GM21786 (cell line): ENCODE measurements around the gene LSAMP.

Experiments
- ATAC-seq: cut with Tn5 transposase; IDR thresholded peaks from one replicate; pipeline ENCODE4 v1.9.1; 2021; ENCODE audit not compliant: unreplicated experiment

The LSAMP gene

DNA sequence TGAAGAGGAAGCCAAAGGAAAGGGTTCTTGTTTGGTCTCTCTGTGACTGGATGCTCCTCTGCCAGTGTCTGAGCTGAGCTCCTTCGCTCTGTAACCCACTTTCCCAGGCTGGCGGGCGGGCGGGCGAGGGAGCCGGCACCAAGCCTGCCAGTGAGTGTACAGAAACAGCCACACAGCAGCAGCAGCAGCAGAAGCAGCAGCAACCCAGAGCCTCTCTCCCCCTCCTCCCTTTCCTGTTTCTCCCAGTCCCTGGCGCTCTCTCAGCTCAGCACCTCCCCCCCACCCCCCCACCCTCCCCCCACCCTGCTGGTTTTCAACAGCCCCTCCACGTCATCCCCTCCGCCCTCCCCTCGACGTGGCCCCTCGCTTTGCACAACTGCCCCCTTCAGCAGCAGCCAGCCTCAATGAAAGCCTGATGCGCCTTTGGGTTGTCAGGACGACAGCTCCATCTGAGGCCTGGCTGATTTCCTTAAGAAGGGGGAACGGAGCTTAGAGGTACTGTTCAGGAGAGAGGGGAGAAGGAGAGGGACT, at the start of gene LSAMP:
Gene LSAMP (minus strand): TSS at position 177 of the 531 bp plus-strand sequence.
- no peak for ATAC-seq

DNA sequence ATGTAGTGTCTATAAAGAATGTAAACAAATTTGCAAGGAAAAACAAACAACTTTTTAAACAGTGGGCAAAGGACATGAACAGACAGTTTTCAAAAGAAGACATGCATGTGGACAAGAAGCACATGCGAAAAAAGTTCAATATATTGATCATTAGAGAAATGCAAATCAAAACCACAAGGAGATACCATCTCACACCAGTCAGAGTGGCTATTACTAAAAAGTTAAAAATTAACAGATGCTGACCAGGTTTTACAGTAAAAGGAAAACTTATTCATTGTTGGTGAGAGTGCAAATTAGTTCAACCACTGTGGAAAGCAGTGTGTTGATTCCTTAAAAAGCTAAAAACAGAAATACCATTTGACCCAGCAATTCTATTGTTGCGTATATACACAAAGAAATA, 47.1 kb upstream of the LSAMP start:
- ATAC-seq, result no peak

DNA sequence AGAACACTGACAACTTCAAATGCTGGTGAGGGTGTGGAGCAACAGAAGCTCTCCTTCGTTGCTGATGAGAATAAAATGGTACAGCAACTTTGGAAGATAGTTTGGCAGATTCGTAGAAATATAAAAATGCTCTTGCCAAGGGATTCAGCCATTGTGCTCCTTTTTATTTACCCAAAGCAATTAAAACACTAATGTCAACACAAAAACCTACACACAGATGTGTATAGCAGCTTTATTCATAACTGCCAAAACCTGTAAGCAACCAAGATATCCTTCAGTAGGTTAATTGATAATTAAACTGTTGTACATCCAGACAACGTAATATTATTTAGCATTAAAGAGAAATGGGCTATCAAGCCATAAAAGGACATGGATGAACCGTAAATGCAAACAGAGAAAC, 37.8 kb upstream of the LSAMP start:
- ATAC-seq, result no peak

DNA sequence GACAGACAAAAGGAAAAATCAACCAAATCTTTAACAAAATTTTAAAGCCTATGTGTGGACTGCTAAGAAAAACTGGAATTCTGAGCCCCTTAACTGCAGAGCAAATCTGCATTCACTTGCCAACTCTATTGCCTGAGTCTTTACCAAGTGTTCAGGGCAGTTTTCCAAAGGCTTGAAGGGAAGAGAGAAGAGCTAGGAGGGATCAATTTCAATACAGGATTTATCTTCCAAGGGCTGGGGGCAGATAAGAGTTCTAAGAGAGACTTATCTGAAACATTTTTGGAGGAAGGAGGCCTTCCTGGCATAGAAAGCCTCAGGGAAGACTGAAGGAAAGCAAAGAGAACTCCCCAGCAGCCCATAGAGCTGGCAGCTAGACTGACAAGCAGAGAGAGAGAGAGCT, 31.4 kb upstream of the LSAMP start:
- no peak for ATAC-seq

DNA sequence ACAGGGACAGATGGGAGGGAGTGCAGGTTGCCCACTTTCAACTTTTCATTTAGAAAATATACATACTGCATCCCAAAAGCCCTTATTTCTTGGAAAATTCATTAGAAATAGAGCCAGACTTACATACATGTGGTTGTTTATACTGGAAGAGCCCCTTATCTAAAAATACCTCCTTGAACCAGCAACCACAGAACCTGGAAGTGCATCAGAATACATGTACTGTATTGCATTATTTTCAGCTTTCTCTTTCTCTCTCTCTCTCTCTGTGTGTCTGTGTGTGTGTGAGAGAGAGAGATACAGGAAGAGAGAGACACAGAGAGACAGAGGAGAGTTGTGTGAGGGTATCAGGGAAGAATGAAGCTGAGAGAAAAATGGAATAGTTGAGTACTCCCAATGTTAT, 29.5 kb upstream of the LSAMP start:
- no peak for ATAC-seq

DNA sequence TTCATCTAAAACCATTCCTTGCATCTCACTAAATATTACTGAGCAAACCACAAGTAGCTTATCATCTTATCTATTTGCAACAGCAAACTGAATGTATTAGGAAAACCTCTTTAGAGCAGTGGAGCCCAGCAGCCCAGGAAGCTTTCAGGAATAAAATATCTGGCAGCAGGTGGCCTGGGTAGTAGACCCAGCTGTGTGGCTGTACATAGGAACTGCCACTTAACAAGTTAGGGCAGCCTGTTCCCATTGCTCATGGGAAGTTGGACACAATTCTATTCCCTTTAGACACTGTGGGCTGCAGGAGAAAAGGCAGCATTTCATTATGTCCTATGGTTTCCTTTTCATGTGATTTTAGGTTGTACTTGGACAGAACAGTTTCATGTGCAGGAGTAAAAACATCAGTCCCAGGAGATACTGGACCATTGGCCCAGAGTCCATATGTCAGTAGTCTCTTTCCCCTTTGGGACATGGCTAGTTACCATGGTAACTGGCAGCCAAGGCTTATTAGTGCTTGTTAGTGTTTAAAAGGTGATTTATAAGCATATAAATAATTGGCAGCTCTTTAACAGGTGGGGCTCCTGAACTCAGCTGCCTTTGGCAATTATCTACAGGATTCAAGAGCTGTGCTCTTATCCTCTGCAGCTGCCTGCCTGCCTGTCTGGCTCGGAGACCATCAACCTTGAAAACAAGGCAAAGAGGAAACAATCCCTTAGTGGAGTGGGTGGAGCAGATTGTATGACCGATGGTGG, 28.9 kb upstream of the LSAMP start:
- no peak for ATAC-seq

DNA sequence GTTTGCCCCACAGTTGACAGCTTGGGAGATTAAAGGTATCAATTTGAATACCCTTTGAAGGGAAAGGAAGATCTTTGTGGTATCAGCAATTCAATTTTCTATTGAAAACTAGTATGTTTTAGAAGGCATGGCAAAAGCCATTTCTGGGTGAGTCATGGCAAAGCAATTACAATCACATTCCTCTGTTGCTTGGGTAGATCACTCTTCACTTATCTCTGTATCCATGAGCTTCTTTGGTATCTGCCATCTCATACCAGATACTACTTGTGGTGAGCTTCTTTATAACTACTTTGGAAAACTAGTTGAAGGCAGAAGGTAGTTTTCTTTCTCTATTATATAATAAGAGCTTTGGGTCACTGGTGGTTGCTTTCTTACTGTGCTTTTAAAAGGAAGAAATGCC, 28.3 kb upstream of the LSAMP start:
- no peak for ATAC-seq

DNA sequence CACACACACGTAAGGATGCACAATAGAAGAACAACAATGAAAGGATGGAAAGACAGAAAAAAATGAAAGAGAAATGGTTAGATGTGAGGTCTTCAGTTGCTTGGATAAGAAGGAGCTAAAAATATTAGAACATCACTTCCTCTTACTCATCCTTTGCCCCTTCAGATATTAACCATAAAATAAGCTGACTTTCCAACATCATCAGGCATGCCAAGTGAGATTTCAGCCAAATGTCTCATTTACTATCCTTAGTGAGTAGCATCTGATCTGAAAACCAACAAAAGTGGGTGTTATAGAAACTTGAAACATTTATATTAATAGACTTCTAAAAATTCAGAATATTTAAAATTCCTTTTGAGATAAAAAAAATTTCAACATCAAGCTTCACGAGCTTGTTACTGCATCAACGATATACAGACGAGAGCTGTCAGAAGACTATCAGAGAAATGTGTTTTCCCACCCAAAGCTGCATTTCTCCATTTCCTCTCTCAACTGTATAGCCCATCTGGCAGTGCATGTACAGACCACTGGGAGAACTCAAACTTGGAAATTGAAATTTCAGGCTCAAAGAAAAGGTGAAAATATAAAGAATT, 25.4 kb upstream of the LSAMP start:
- no peak for ATAC-seq

DNA sequence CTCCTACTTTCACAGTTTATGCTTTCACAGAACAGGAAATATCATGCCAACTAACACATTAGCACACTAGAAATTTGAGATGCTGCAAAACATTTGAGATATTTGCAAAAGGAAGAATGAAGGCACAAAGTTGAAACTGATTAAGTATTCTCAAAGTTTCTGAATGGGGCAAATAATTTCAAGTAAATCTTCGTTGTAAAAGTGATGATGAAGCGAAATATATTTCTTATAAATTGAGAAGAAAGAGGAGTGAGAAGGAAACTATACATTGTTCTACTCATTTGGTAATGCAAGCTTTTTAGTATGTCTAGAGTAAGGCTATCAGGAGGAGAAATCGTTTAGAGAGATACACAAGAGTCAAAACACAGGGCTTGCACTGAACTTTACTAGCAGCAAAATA, 24.3 kb upstream of the LSAMP start:
- no peak for ATAC-seq

DNA sequence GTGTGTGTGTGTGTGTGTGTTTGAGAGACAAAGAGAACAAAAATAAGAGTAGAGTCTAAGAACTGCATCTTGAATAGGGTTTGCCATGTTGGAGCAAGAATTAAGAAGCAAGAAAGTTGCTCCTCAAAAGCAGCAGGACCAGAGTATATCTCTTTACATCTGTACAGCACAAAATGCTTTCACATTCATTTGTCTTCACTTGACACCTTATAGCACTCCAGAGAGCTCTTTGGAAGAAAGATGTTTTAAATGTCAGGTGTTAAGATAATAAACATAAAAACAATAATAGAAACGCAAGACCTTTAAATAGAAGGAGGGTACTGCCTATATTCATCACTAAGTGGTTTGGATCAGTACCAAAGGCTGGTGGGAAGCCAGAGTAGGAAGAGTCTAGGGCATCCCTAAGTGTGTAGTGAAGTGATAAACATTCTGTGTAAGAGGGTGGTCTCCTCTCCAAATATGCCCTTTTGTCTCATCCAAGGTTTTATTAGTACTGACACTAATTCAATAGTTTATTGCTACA, 19.1 kb upstream of the LSAMP start:
- ATAC-seq, result no peak

DNA sequence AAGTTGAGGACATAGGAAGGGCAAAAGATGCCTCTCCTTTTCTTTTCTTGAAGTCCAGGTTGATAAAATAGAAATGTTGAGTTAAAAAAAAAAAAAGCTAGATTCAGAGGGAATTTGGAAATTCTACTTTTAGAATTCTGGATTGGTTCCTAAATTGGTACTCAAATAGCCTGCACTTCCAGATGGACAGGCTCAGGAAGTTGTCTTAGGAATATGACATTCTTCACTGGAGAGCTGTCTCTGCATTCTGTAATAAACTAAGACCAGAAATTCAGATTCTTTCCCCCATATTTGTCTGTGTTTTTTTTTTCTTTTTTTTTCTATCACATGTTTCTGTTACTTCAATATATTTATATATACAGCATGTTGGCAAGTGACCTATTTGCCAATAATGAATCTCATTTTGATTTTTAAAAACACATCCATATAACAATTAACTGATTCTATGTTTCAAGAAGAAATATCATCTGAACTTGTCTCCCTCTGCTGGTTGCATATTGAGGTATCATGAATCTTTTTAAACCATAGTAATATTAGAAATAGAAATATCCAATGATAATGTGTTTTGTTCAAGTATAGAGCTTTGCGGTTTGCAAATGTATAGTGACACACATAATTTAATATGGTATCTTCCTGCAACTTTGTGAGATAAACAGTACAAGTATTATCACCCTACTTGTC, 8.5 kb upstream of the LSAMP start:
- no peak for ATAC-seq

DNA sequence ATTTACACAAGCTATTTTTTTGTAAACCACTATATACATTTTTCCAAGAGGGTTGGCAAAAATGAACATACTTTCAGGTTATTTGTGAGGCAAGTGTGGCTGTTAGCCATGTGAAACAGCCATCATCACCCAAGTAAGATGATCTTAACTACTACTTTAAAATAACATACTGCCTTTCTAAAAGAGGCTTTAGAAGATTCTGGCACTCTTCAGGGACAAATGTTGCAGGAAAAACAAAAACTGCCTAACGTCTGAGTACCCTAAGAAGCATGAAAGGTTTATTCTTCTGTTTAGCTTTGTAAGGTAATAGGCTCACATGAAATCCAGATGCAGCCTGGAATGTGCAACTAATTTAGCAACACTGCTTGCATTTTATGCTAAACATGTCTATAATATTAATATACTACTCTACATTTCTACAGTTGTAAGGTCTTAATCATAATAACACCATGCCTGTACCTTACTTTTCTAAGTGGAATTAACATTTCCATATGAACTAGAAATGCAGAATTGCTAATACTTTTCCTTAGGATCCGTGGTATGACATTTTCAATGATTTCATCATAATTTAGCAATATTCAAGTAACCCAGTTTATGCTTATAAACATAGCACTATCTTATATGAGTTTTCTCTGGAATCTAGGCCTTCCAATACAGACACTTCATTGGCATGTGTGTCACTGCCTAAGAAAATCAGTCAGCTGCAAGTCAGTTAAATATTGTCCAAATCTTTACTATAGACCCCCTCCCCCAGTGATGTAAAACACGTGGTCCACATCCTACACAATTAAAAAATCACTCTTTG, 4.5 kb upstream of the LSAMP start:
- ATAC-seq, result no peak

DNA sequence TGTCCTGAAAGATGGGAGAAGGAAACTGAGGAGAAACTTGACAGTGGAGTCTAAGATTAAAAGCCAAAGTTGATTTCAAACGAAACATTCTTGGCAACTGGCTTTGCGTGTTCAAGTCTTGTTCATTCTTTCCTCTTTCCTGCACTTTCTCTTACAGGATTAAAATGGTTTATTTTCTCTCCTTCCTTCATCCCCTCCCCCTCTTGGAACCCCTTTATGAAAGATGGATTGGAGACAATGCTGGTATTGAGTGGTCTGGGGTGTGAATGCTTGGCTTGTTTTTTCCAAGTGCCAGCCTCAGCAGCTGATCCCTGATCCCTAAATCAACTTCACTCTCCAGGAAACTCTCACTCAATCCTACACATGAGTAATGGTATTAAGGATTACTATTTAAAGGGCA, 703 bp upstream of the LSAMP start:
- ATAC-seq, result no peak

DNA sequence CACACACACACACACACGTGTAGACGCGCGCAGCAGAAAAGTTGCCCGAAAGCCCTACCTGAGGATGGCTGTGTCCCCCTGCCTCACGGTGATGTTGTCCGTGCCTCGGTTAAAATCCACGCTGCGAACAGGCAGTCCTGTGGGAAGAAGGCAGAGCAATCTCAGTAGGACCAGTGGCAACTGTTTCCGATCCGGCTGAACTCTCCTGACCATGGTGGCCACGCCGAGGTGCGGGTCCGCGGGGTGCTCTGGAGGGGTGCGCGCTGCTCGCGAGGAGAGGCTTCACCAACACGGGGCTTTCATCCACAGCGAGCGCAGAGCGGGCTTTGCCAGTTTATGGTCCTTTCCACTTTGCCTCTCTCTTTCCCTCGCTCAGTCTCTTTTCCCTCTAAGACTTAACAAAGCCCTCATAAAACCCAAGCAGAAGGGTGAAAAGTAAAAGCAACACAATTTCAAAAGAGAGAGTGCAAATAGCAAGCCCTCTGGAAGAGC, 422 bp downstream of the LSAMP start:
- no peak for ATAC-seq

DNA sequence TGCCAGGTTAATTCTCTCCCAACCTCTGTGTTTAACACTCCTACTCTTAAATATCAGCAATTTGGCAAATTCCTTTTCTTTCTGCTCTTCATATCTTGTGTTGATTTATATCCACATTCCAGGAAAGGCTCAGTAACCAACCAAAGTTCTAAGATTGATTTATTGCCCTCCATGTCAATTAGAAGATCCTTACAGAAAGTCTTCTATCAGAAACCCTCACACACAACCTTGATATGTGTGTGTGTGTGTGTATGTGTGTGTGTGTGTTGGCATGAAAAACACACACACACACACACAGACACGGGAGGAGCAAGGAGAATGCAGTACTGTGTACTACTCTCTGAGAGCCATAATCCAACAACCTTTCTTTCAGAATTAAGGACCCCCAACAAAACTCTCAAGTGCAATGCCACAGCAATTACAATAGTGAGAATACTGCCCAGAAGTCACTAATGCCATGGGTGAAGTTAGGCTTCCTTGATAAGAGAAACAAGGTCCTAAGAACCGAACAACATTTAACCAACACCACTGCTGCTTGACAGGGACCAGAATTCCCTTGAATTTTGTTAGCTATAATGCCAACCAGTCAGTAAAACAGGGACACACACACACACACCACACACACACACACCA, 1.1 kb downstream of the LSAMP start:
- ATAC-seq, result no peak

DNA sequence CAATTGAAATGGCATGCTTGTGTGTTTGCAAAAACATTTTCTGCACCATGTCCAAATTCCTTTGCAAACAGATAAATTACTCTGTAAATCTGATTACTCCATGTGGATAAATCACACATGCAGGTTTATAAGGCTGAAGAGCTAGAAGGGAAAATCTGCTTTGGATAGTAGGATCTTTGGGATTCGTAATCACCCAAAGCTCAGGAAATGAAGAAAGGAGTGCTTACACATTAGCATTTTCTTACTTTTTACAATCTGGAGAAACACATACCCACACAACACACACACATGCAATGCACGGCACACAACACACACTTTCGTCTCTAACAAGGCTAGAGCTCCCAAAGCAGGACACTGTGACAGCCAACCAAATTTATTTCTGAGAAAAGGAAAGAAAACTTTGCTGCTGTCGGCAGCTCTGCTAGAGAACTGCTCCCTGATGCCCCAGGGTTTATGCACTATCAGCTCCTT, 2.1 kb downstream of the LSAMP start:
- ATAC-seq, result no peak

DNA sequence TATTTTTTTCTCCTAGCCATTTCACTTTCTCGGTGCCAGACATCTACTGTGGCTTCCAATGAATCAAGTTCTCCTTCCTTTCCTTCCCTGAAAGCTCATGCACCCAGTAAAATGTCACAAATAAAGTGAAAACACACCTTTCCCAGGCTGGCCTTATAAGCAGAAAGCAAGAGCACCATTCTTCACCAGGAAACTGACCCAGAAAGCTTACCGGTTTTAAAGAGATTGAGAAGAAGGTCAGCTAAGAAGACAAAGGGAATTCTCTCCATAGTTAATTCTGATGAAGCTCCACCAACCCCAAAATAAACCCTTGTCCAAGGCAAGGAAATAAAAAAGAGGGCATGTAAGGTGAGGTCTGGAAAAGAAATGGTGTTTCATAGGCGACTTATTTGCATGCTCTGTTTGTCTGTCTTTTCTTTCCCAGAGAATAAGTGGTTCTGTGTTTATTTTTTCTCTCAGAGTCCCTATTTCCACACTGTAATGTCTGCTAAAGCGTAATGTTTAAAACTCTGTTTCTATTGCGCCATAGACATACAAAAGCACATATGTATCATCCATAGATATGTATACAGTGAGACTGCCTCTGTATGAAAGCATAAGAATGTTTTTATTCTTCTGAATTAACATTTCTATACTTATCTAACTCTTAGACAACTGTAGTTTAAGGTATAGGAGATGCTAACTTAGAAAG, 2.8 kb downstream of the LSAMP start:
- ATAC-seq, result no peak

DNA sequence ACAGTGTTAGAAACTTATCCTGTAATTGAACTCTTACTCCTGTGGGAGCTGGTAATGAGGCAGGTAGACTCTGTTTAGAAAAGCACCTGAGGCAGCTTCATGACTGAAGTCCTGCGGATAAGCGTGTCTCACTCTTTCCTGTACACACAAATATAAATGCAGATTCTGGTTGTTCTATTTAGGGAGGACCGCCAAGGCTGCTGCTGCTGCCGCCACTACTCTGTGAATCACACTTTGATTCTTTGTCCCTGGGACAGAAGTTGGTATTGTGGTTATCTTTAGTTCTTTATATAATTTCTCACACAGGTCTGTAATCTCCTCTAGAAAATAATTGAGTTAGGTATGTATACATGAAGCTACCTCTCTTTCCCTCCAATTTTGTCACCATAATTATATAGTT, 3.6 kb downstream of the LSAMP start:
- no peak for ATAC-seq

DNA sequence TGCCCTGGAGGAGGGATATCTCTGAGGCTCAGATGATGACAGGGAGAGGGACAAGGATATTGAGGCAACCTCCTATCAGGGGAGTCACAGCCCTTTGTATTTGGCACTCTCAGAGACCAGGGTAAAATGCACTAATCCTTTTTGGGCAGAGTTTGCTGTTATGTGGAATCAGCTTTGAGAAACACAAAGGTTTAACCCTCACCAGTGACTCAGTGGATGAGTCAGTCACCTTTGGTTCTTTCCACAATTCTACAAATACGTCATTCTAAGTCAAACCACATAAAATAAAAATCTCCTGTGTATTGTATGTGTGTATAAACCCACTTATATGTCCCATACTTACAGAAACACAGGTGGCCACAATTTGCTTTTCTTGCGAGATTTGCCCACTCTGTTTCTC, 5.1 kb downstream of the LSAMP start:
- ATAC-seq, result no peak

DNA sequence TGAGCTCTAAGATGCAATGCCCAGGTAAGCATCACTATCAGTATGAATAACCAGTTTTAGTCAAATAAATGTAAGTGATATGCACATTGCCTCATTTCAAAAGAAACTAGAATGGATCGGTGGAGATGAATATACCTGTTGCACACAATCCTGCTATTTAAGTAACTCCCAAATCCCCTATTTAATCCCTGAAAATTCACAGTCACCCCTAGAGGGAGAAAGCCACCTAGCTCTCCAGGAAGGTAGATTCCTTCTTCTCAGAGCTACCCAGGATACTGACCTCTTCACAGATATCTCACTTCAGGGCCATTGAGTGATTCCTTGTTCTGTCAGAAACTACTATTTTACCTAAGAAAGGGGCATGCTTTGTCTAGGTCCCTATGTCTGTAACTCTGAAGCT, 11.7 kb downstream of the LSAMP start:
- ATAC-seq, result no peak
